Measurements from ENCODE around the gene ARHGEF6.

Gene ARHGEF6

DNA sequence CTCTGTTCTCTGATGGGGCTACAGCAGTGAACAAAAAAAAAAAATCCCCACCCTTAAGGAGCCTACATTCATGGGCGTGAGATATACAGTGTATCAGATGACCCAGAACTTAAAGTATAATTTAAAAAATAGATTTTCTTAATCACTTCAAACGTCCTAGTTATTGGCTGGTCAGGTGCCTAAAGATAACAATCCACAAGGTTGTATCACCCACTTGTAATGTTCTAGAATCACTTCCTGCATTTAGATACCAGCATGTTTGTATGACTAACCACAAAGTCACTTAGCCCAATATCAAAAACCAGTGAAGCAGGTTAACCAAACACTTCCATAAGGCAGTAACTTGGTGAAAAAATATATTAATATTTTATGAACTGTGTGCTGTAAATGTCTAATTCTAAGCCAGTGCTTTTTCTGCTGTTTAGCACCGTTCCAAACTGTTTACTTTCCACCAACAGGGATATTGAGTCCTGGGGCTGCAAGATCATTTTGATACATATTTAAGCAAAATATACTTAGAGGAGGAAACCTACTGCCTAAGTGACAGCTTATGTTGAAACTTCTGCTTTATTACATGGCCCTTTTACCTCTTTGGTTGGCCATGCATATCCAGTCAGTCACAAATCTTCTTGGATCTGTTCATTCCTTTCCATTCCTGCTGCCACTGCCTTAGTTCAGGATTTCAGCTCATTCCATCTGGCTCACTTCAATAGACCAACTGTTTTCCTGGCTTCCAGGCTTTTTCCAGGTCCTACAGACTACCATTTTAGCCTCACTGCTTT lies 89.5 kb downstream of the ARHGEF6 start:
- no peak for DNase-seq (ENCODE audit: low spot score)

DNA sequence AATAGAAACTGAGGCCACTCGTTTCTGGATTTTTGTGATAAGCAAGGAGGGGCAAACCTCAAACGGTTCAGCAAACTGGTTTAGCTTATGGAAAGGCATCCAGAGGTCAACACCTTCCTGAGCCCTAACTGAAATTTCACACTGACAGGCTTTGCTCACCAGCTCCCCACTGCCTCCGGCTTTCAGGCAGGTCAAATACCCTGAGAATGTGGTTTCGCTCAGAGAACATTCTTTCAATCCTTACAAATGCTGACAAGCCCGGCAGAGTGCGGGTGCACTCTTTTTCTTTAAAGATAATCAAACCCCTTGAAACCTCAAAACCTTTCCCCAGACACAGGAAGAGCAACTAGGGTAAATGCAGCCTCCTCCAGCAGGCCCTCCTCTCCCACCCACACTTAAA lies 91.3 kb downstream of the ARHGEF6 start:
- no peak for DNase-seq (ENCODE audit: low spot score)

DNA sequence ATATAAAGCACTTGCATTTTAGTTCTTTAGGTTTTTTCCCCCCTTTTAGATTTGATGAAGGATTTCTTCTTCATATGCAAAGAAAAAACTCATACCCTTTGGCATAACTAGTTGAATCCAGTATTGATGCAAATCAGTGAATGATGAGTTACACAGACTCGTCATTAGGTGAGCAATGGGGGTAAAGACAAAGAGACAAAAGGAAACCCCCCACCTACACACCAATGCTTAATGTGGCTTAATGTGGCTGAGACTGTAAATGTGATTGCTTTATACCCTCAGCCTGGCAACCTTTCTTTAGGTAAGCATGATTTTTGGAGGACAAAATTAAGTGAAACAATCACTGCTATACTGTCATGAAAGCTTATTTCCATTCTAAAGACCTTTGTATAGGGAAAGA lies 93.3 kb downstream of the ARHGEF6 start:
- DNase-seq (ENCODE audit: low spot score): no peak

DNA sequence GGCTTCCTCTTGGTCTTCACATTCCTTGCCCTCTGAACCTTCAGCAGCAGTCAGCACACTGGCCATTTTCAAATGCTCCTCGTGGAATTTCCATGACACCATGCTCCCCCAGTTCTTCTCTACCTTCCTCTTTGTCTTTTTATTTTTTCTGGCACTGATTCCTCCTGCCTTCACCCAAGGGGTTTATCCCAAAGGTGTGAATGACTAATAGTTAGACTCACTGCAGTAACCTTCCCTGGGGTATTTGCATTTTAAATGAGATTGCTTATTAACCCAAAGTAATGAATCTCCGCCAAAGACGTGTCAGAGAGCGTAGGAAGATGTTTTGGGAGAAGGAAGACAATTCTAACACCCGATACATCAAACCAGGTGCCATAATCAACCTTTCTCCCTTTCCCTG lies 96.6 kb downstream of the ARHGEF6 start:
- no peak for DNase-seq (ENCODE audit: low spot score)

DNA sequence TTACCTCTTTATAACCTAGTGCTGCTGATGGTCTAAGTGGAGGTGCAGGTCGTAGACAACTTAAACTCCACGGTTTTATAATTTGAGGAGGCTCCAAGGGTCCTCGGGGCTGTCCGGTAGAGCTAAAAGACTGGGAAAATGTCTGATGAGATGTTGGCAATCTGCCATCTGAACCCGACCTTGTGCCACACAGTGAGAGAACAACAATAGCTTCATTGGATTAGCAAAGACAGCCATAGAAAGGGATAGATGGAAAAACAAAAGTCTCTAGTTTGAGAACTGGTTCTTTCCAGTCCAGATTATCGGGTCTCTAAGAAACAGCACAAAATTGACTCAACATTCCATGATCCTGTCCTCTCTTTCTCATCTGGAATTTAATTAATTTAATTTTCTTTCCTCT lies 101.2 kb downstream of the ARHGEF6 start:
- DNase-seq (ENCODE audit: low spot score): no peak

DNA sequence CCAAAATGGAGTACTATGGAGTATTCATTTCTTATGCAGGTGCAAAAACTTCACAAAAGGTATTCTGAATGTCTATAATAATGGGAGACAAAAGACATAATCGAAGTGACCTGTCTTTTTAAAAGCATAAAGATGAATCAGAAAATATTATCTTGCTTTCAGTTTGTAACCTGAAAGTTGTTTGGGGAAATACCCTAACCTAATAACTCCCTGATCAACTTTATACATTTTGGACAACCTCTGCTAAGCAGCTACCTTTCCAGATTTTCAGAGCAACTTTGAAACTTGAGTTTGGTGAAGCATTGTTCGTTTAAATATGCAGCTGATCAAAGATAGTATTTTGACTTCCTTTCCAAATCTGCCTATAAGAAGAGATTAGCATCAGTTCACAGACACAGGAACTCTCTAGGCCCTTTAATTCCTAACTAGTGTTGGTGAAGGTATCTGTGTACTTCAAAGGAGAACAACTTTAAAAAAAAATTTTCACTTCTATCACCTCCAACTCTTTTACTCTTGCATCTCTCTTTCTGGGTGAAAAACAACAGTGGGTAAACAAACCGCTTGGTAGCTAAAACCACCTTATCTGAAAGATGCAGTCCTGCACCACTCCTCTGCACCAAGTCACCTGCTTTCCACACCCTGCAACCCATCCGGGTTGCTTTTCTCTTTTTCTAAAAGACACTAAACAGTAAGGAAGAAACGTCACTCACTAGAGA lies 106.3 kb downstream of the ARHGEF6 start:
- DNase-seq (ENCODE audit: low spot score): no peak

DNA sequence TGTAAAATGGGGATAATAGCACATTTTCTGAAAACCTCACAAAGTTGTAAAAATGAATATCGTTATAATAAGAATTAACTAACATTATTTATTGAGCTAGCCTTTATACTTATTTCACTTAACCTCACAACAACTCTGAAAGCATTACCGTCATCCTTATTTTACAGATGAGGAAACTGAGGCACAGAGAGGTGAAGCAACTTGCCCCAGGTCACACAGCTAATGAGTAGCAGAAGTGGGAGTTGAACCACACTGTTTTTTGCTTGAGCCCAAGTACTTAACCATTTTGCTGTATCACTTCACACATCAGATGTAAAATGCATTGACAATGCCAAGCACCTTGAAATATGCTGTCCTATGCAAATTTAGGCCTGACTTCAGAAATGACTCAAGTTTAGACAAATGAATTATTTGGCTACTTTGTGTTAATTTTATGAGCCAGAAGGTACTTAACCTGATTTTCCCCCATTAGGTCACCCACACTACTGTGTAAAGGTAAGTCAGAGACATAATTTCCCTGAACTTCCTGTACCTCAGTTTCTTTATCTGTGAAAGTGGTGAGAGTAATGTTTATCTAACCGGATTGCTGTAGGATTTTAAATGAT lies 109.6 kb downstream of the ARHGEF6 start:
- DNase-seq (ENCODE audit: low spot score): no peak

DNA sequence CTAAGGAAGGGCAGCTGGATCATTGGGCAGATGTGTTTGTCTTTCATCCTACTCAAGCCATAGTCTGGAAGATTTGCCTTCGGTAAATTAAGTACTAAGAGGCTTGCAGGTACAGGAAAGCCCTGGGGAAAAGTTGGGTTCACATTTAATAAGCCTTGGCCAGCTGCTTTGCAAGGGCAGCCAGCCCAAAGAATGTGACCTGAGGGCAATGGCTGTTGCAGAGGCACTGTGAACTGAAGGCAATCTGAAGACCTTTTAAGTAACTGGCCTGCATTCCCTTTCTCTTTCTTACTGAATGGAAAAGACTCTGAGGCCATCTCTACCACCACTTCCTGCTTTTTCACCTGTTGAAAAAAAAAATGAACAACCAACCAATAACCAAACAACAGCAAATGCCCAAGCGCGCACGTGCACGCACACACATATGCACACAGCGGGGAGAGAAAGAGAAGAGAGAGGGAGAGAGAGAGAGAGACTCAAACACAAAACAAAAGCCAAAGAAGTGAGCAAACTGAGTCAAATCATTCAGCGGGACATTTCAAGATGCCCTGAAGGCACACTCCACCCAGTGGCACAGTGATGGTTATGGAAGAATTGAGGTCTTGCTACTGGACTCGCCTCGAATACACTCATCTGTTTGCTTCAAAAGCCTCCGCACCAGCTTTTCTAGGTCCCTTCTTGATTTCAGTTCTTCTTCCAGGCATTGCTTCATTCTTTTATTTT lies 113.1 kb downstream of the ARHGEF6 start:
- no peak for DNase-seq (ENCODE audit: low spot score)

DNA sequence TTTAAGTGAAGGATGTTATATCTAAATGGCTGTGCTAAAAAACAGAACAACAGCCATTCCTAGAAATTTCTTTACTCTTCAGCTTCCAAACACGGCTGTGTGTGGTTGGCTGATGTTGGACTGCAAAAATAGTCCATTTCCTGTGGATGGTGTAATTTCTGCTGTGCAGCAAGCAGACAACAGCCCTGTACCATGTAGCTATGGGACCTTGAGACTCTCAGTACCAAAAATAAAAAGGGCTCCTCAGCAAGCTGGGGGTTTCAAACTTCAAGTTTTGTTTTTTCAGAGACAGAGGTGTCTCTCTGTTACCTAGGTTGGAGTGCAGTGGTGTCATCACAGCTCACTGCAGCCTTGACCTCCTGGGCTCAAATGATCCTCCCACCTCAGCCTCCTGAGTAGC lies 114.6 kb downstream of the ARHGEF6 start:
- no peak for DNase-seq (ENCODE audit: low spot score)

DNA sequence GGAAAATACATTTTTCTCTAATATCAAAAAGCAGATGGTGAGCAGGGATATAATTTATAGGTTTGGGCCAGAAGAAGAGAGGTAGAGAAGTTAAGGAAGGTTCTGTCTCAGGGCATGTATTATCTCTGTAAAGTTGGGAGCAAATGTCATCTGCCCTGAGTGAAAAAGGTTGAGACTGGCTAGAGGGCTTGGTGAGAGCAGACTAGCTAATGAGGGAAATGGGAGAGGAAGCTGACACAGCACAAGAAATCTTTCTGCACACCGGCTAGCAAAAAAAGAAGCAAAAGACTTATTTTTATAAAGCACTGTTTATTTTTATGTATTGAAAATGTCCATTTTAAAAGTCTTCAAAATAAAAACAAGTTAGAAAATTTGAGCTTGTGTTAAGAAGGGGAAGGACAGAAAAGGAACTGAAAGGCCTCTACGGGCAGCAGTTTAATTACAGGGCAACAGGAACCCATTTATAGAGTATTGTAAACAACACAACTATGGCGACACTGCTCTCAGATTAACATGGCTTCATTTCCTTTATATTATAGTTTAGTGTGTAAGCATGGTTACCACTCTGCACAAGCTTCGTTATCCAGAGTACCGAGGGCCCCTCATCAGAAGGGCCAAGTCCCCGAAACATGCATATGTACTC lies 115.4 kb downstream of the ARHGEF6 start:
- DNase-seq (ENCODE audit: low spot score): no peak

DNA sequence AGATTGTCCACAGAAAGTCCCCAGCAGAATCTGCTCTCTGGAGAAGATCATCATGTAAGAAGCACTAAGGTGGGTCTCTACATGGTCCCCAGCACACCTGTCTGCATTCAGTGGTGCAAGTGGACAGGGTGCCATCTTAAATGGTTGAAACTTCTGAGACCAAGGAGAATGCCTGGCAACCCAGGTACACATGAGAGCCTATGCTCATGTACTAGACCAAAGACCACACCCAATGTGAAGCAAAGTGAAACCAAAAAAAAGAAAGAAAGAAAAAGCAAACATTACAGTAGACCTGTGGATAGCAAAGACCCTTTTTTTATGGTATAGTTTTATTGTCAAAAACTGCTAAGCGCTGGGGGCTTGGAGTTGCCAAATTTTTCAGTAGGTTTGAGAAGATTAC lies 117.8 kb downstream of the ARHGEF6 start:
- DNase-seq (ENCODE audit: low spot score): no peak

DNA sequence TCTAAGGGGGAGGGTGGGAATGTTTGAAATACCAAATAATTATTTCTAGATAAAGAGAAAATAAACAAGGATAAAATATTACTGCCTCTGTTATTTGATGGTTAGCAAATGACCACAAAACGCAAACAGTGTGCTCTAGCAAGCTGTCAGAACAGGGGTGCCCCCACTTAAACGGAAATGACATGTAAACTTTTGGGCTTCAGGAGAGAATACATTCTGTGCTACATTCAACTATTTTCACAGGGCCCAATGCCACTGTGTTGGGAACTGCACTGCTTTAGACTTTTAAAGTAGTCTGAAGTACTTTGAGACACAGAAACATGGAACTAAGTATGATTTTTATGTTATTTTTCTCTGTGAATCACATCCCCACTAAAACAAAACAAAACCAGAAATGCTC lies 118.6 kb downstream of the ARHGEF6 start:
- DNase-seq (ENCODE audit: low spot score): no peak

DNA sequence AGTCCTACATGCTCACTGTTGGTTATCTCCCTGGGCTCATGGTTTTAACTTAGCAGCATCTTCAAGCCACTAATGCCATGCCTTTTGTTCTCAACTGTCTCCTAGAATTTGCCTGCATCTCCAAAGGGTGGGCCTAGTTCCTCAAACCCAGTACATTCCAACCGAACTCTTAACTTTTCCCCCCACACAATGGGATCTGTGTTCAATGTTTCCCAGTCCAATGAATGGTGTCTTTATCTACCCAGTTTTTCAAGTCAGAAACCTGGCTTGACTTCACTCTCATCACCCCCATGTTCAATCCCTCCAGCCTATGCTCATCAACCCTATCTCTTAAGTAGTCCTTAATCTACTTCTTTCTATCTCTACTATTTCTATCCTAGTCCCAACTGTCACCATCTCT lies 119.8 kb downstream of the ARHGEF6 start:
- no peak for DNase-seq (ENCODE audit: low spot score)

DNA sequence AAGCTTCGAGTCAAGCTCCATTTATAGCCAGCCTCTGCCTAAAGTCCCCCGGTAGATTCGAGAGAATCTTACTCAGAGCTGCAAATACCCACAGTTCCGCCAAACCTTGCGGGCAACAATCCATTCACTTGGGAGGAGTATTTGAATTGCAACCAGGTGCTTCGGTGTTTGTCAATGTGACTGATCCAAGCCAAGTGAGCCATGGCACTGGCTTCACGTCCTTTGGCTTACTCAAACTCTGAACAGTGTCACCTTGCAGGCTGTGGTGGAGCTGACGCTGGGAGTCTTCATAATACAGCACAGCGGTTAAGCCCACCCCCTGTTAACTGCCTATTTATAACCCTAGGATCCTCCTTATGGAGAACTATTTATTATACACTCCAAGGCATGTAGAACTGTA lies 121.6 kb downstream of the ARHGEF6 start:
- DNase-seq (ENCODE audit: low spot score): no peak

DNA sequence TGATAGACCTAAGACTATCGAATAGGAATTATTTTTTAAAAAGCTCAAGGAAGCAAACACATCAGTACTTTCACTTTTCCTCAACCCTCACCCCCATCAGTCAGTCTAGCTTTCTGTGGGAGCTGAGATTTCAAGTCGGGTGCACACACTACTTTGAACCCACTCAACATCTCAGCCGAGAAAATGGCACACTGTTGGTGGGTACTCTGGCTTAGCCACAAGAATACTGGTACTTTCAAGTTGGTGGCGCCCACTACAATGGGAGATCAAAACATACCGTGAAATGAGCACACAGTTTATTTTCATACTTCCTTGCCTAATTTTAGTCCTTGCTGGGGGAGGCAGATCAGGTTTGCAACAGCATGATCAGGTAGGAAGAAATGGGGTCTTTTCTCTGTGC lies 122.6 kb downstream of the ARHGEF6 start:
- no peak for DNase-seq (ENCODE audit: low spot score)

DNA sequence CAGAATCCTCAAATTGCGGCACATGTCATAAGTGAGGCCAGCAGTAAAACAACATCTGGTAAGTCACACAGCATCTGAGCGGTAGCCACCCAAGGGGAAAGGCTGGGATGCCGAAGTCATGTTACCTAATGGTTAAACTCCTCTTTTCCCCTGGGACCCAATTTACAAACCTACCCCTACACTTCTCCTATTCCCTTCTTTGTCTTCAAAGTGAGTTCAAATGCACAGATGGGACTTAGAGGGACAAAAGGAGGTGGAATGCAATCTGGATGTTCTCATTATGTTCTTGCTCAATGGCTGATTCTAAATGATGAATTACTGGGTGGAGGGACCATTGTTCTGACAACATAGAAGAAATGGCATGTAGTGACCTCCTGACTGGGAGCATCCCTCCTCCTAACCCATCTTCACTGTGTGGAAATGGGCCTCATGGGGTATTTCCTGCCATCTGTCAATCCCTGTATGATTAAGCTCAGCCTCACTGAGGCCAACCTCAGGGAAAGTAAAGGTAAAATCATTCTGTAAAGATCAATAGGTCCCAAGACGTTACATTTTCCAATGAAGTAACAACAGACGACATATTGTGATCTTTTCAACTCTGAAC lies 124.3 kb downstream of the ARHGEF6 start:
- DNase-seq (ENCODE audit: low spot score): no peak

DNA sequence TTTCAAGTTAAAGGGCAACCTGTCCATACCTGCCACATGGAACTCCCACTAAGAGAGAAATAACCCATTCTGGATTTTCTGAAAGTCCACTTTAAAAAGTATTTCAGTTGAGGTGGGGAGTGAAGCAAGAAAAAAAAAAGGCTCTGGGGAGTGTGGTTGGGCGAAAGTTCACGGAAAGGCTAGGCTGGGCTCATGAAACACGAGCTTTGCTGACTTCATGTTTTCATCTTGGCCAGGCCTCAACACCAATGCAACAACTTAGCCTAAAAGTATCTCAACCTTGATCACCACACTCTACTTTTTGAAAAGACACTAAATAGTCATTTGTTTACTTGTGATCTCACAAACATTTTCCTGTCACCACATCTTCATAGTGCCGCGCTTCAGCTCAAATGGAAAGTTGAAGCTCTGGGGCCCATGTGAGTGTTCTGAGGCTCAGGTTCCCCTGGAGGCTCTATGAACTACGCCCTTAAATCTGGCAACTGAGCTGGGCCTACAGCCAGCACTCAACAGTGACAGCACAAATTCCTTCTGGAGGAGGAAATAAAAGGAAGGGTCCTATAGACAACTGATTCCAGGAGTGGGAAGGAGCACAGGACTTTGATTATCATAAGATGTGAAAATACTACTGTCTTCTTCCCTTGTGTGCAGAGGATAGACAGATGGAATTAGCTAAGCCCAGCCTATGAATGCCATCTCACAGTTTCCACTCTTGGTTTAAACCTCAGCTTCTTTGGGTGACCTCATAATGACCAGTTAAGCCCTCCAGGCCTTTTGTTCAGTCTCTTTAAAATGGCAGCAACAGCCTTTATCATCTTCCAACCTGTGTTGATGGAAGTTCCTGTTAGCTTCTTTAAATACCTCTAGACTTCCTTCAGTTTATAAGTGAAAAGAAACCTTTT lies 127.7 kb downstream of the ARHGEF6 start:
- DNase-seq (ENCODE audit: low spot score): no peak

DNA sequence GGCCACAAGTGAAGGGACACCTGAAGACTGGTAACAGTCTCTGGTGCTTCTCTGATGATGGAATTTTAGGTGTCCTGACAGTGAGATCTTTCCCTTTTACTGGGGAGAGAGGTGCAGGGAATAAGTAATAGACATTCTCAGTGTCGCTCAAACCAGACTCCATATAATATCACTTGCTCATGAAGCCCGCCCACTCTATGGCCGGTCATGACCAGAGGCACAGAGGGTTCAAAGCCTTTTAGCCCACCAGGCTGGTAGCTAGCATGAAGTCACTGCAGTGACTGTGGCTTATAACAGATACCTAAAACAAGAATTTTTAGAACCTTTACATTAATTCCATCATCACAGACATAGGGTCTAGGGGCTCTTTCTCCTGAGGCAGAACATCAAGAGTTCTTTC lies 129.9 kb downstream of the ARHGEF6 start:
- DNase-seq (ENCODE audit: low spot score): no peak

DNA sequence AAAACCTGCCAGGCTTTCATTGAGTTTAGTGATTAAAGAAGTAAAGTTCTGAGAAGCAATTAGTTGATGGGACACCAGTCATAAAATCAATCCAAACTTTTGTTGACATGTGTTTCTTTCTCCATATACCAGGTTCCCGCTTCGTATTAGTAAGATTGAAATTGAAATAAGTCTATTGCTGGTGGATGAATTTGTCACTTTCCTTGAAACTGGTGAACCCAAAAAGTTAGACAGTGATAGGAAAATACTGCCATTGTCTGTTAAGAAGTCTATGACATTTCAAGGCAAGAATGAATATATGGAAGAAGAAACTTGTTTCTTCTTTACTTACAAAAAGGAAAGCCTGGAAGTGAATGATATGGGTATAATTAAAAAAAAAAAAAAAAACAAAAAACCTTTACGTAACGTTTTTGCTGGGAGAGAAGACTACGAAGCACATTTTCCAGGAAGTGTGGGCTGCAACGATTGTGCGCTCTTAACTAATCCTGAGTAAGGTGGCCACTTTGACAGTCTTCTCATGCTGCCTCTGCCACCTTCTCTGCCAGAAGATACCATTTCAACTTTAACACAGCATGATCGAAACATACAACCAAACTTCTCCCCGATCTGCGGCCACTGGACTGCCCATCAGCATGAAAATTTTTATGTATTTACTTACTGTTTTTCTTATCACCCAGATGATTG lies 132.9 kb downstream of the ARHGEF6 start, which contains the start of gene CD40LG:
Gene CD40LG (plus strand): TSS at position 482 of the 684 bp plus-strand sequence. CDS start 91 bp downstream, at position 573.
- DNase-seq (ENCODE audit: low spot score): no peak
